WTC11 (cell line): ENCODE results near the gene ATPAF2. TPM values are rescaled to one million over a fixed set of nuclear protein-coding genes. Genes with fewer than 3 reads are reported as not detected.

Source experiments
- ATAC-seq: fragments of 200-7000 bp; cut with Tn5 transposase; 2 replicates; pipeline ENCODE4 v1.10.0; 2021; ENCODE audit warnings: mild to moderate bottlenecking, moderate library complexity
- CTCF ChIA-PET: fragments of 300-600 bp; sonication (Branson Sonifier 250); formaldehyde crosslinking; loops from one replicate; lab custom pipeline; 2021; ENCODE audit warnings: antibody characterized with exemption; lab: Charles Lee
- POLR2A ChIA-PET: fragments of 350-600 bp; sonication (Branson Sonifier 250); formaldehyde crosslinking; loops from one replicate; lab custom pipeline; 2021; ENCODE audit warnings: antibody characterized with exemption; lab: Charles Lee
- DNase-seq: peaks from one replicate; pipeline ENCODE4 v3.0.0; 2021; ENCODE audit warnings: low spot score
- H3K27ac Mint-ChIP-seq: 2 replicates; pipeline ENCODE4 v1.8.0; 2021; ENCODE audit warnings: mixed read lengths
- H3K27me3 Mint-ChIP-seq: 2 replicates; pipeline ENCODE4 v1.8.0; 2021; ENCODE audit warnings: low read depth, mild to moderate bottlenecking, moderate library complexity, mixed read lengths
- H3K36me3 Mint-ChIP-seq: 2 replicates; pipeline ENCODE4 v1.8.0; 2021; ENCODE audit warnings: mixed read lengths
- H3K4me1 Mint-ChIP-seq: 2 replicates; pipeline ENCODE4 v1.8.0; 2022; ENCODE audit warnings: mixed read lengths
- H3K4me3 Mint-ChIP-seq: 2 replicates; pipeline ENCODE4 v1.8.0; 2021; ENCODE audit warnings: mild to moderate bottlenecking, moderate library complexity, mixed read lengths
- H3K9me3 Mint-ChIP-seq: 2 replicates; pipeline ENCODE4 v1.8.0; 2021; ENCODE audit warnings: mixed read lengths
- ESRRA ChIP-seq: sonication (generic); formaldehyde crosslinking; IDR thresholded peaks from 2 replicates; pipeline ENCODE4 v1.8.1; 2022; ENCODE audit warnings: mild to moderate bottlenecking, missing genetic modification reagents, borderline replicate concordance
- NFATC4 ChIP-seq: fragments of 250-450 bp; sonication (Bioruptor Pico); IDR thresholded peaks from 2 replicates; pipeline ENCODE4 v1.9.0; 2021; ENCODE audit warnings: mild to moderate bottlenecking
- NFYB ChIP-seq: sonication (generic); formaldehyde crosslinking; conservative IDR thresholded peaks from 2 replicates; pipeline ENCODE4 v1.8.0; 2022; ENCODE audit warnings: low read depth, missing genetic modification reagents
- NR2C2 ChIP-seq: sonication (generic); formaldehyde crosslinking; IDR thresholded peaks from 2 replicates; pipeline ENCODE4 v1.8.0; 2022; ENCODE audit warnings: mild to moderate bottlenecking, missing genetic modification reagents
- RELA ChIP-seq: sonication (generic); formaldehyde crosslinking; IDR thresholded peaks from 2 replicates; pipeline ENCODE4 v1.8.1; 2022; ENCODE audit warnings: missing genetic modification reagents, mild to moderate bottlenecking, borderline replicate concordance
- RORB ChIP-seq: fragments of 250-450 bp; sonication (Bioruptor Pico); IDR thresholded peaks from 2 replicates; pipeline ENCODE4 v1.9.0; 2021; ENCODE audit warnings: mild to moderate bottlenecking
- SMAD4 ChIP-seq: sonication (generic); formaldehyde crosslinking; IDR thresholded peaks from 2 replicates; pipeline ENCODE4 v1.8.0; 2022; ENCODE audit warnings: mild to moderate bottlenecking, missing genetic modification reagents
- SP1 ChIP-seq: sonication (generic); formaldehyde crosslinking; conservative IDR thresholded peaks from 2 replicates; pipeline ENCODE4 v1.8.1; 2022; ENCODE audit warnings: missing genetic modification reagents
- TCF7 ChIP-seq: sonication (generic); formaldehyde crosslinking; IDR thresholded peaks from 2 replicates; pipeline ENCODE4 v1.8.0; 2022; ENCODE audit warnings: mild to moderate bottlenecking, low read depth, missing genetic modification reagents, moderate library complexity
- TEAD4 ChIP-seq: sonication (generic); formaldehyde crosslinking; IDR thresholded peaks from 2 replicates; pipeline ENCODE4 v1.8.0; 2022; ENCODE audit warnings: mild to moderate bottlenecking, missing genetic modification reagents
- ZBTB21 ChIP-seq: sonication (generic); formaldehyde crosslinking; IDR thresholded peaks from 2 replicates; pipeline ENCODE4 v1.8.1; 2023; ENCODE audit warnings: mild to moderate bottlenecking, missing genetic modification reagents, borderline replicate concordance
- ZNF263 ChIP-seq: sonication (generic); formaldehyde crosslinking; IDR thresholded peaks from 2 replicates; pipeline ENCODE4 v1.8.1; 2022; ENCODE audit warnings: low read depth, mild to moderate bottlenecking, moderate library complexity, missing genetic modification reagents
- ZNF317 ChIP-seq: sonication (generic); formaldehyde crosslinking; IDR thresholded peaks from 2 replicates; pipeline ENCODE4 v1.8.1; 2023; ENCODE audit warnings: low read depth, mild to moderate bottlenecking, moderate library complexity, missing genetic modification reagents, borderline replicate concordance
- total RNA-seq: library from RNA; stranded (reverse); gene quantifications from 3 replicates; pipeline ENCODE4 v1.2.3, GENCODE V29; 2021
- TF ChIP-seq, protein P1 (sequence below): fragments of 250-450 bp; sonication (Bioruptor Pico); IDR thresholded peaks from 2 replicates; pipeline ENCODE4 v1.9.0; 2021; ENCODE audit warnings: mild to moderate bottlenecking
- TF ChIP-seq, protein P2 (sequence below): sonication (generic); formaldehyde crosslinking; IDR thresholded peaks from 2 replicates; pipeline ENCODE4 v1.8.1; 2023; ENCODE audit warnings: mild to moderate bottlenecking, missing genetic modification reagents
- TF ChIP-seq, protein P3 (sequence below): sonication (generic); formaldehyde crosslinking; IDR thresholded peaks from 2 replicates; pipeline ENCODE4 v1.8.1; 2023; ENCODE audit warnings: mild to moderate bottlenecking, missing genetic modification reagents
- TF ChIP-seq, protein P4 (sequence below): sonication (generic); formaldehyde crosslinking; IDR thresholded peaks from 2 replicates; pipeline ENCODE4 v1.8.0; 2022; ENCODE audit warnings: mild to moderate bottlenecking, missing genetic modification reagents
- TF ChIP-seq, protein P5 (sequence below): sonication (generic); formaldehyde crosslinking; conservative IDR thresholded peaks from 2 replicates; pipeline ENCODE4 v1.8.1; 2023; ENCODE audit warnings: mild to moderate bottlenecking, low read depth, missing genetic modification reagents, moderate library complexity
- TF ChIP-seq, protein P6 (sequence below): sonication (generic); formaldehyde crosslinking; conservative IDR thresholded peaks from 2 replicates; pipeline ENCODE4 v1.8.1; 2022; ENCODE audit warnings: mild to moderate bottlenecking, missing genetic modification reagents
- TF ChIP-seq, protein P7 (sequence below): sonication (generic); formaldehyde crosslinking; IDR thresholded peaks from 2 replicates; pipeline ENCODE4 v1.8.1; 2023; ENCODE audit warnings: mild to moderate bottlenecking, missing genetic modification reagents, borderline replicate concordance
- TF ChIP-seq, protein P8 (sequence below): sonication (generic); formaldehyde crosslinking; IDR thresholded peaks from 2 replicates; pipeline ENCODE4 v1.8.1; 2022; ENCODE audit warnings: mild to moderate bottlenecking, moderate library complexity, missing genetic modification reagents

The ATPAF2 gene
- total RNA-seq, 1 experiment from 2014 or later, result 33.5 TPM

DNA sequence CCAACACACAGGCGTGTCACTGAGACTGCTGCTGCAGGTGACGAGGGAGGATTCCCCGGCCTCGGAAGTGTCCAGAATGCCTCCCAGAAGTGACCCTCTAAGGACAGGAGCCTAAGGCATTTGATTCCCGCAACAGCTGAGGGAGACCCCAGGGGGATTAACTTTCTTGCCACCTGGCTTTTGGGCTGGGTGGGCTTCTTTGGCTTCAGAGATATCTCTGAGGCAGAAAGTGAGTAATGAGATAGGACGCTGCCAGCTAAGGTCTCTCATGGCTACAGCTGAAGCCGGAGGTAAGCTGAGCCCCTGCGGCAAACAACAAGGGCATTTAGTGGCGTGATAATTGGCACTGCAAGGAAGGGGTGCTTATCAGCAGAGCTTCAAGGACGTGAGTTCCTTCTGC lies 49.4 kb downstream of the ATPAF2 start:
- POLR2A ChIA-PET, result no interaction called here
- H3K36me3 Mint-ChIP-seq, result no peaks in the 10 kb centered on the region
- no peak overlapping the region for H3K27ac Mint-ChIP-seq
- DNase-seq, result no peak
- ATAC-seq, result no peak
- H3K9me3 Mint-ChIP-seq, result no peaks in the 10 kb centered on the region
- TF ChIP-seq, protein P1, sequence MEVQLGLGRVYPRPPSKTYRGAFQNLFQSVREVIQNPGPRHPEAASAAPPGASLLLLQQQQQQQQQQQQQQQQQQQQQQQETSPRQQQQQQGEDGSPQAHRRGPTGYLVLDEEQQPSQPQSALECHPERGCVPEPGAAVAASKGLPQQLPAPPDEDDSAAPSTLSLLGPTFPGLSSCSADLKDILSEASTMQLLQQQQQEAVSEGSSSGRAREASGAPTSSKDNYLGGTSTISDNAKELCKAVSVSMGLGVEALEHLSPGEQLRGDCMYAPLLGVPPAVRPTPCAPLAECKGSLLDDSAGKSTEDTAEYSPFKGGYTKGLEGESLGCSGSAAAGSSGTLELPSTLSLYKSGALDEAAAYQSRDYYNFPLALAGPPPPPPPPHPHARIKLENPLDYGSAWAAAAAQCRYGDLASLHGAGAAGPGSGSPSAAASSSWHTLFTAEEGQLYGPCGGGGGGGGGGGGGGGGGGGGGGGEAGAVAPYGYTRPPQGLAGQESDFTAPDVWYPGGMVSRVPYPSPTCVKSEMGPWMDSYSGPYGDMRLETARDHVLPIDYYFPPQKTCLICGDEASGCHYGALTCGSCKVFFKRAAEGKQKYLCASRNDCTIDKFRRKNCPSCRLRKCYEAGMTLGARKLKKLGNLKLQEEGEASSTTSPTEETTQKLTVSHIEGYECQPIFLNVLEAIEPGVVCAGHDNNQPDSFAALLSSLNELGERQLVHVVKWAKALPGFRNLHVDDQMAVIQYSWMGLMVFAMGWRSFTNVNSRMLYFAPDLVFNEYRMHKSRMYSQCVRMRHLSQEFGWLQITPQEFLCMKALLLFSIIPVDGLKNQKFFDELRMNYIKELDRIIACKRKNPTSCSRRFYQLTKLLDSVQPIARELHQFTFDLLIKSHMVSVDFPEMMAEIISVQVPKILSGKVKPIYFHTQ (CRISPR knock-in tag), result no peak
- no peak for TF ChIP-seq ZBTB21 (CRISPR knock-in tag)
- no peak for TF ChIP-seq SMAD4
- TF ChIP-seq ESRRA (CRISPR knock-in tag), result no peak
- no peak for TF ChIP-seq RORB (CRISPR knock-in tag)
- TF ChIP-seq NFYB (CRISPR knock-in tag), result no peak
- no peak for TF ChIP-seq NFATC4
- TF ChIP-seq TCF7, result no peak
- TF ChIP-seq ZNF317, result no peak
- TF ChIP-seq, protein P2, sequence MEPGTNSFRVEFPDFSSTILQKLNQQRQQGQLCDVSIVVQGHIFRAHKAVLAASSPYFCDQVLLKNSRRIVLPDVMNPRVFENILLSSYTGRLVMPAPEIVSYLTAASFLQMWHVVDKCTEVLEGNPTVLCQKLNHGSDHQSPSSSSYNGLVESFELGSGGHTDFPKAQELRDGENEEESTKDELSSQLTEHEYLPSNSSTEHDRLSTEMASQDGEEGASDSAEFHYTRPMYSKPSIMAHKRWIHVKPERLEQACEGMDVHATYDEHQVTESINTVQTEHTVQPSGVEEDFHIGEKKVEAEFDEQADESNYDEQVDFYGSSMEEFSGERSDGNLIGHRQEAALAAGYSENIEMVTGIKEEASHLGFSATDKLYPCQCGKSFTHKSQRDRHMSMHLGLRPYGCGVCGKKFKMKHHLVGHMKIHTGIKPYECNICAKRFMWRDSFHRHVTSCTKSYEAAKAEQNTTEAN (CRISPR knock-in tag), result no peak
- no peak for TF ChIP-seq ZNF263
- TF ChIP-seq, protein P3, sequence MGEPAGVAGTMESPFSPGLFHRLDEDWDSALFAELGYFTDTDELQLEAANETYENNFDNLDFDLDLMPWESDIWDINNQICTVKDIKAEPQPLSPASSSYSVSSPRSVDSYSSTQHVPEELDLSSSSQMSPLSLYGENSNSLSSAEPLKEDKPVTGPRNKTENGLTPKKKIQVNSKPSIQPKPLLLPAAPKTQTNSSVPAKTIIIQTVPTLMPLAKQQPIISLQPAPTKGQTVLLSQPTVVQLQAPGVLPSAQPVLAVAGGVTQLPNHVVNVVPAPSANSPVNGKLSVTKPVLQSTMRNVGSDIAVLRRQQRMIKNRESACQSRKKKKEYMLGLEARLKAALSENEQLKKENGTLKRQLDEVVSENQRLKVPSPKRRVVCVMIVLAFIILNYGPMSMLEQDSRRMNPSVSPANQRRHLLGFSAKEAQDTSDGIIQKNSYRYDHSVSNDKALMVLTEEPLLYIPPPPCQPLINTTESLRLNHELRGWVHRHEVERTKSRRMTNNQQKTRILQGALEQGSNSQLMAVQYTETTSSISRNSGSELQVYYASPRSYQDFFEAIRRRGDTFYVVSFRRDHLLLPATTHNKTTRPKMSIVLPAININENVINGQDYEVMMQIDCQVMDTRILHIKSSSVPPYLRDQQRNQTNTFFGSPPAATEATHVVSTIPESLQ (CRISPR knock-in tag), result no peak
- no peak for TF ChIP-seq TEAD4
- TF ChIP-seq RELA, result no peak
- TF ChIP-seq, all 79 proteins: peak for 0
- no peaks in the 10 kb centered on the region for H3K4me1 Mint-ChIP-seq
- CTCF ChIA-PET, result interaction anchor here (1.0 kb wide), 1 partner anchor 15 kb away, joined by 3 read pairs; no protein-coding TSS in a partner anchor
- no peak overlapping the region for H3K4me3 Mint-ChIP-seq
- H3K27me3 Mint-ChIP-seq, result no peaks in the 10 kb centered on the region

DNA sequence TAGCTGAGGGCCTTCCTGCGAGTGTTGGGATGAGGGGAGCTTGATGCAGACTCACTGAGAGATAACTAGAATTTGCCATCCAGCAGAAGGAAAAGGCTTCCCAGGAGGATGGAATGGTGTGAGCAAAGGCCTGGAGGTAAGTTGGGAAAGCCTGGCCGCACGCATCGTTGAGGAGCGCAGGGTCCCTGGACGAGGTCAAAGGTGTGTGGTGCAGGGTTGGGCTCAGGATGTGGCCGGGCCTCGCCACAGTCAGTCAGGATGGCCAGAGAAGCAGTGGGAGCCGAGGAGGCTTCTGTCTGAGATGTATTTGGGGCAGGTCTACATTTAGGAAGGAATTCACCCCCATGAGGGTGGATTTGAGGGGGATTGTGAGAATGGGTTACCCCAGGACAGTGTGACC lies 49.9 kb downstream of the ATPAF2 start:
- no peak overlapping the region for H3K4me3 Mint-ChIP-seq
- DNase-seq (no peak), ATAC-seq (no peak)
- POLR2A ChIA-PET, result no interaction called here
- H3K4me1 Mint-ChIP-seq, result no peaks in the 10 kb centered on the region
- no peaks in the 10 kb centered on the region for H3K9me3 Mint-ChIP-seq
- H3K27ac Mint-ChIP-seq, result no peak overlapping the region
- no peaks in the 10 kb centered on the region for H3K27me3 Mint-ChIP-seq
- CTCF ChIA-PET, result interaction anchor here (1.0 kb wide), 1 partner anchor 15 kb away, joined by 3 read pairs; no protein-coding TSS in a partner anchor
- no peaks in the 10 kb centered on the region for H3K36me3 Mint-ChIP-seq
- TF ChIP-seq NFATC4 (no peak), ZNF263 (no peak), NR2C2 (CRISPR knock-in tag) (no peak), SP1 (no peak)
- TF ChIP-seq, protein P4, sequence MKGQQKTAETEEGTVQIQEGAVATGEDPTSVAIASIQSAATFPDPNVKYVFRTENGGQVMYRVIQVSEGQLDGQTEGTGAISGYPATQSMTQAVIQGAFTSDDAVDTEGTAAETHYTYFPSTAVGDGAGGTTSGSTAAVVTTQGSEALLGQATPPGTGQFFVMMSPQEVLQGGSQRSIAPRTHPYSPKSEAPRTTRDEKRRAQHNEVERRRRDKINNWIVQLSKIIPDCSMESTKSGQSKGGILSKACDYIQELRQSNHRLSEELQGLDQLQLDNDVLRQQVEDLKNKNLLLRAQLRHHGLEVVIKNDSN (CRISPR knock-in tag), result no peak
- TF ChIP-seq, protein P5, sequence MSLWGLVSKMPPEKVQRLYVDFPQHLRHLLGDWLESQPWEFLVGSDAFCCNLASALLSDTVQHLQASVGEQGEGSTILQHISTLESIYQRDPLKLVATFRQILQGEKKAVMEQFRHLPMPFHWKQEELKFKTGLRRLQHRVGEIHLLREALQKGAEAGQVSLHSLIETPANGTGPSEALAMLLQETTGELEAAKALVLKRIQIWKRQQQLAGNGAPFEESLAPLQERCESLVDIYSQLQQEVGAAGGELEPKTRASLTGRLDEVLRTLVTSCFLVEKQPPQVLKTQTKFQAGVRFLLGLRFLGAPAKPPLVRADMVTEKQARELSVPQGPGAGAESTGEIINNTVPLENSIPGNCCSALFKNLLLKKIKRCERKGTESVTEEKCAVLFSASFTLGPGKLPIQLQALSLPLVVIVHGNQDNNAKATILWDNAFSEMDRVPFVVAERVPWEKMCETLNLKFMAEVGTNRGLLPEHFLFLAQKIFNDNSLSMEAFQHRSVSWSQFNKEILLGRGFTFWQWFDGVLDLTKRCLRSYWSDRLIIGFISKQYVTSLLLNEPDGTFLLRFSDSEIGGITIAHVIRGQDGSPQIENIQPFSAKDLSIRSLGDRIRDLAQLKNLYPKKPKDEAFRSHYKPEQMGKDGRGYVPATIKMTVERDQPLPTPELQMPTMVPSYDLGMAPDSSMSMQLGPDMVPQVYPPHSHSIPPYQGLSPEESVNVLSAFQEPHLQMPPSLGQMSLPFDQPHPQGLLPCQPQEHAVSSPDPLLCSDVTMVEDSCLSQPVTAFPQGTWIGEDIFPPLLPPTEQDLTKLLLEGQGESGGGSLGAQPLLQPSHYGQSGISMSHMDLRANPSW (CRISPR knock-in tag), result no peak
- TF ChIP-seq, protein P6, sequence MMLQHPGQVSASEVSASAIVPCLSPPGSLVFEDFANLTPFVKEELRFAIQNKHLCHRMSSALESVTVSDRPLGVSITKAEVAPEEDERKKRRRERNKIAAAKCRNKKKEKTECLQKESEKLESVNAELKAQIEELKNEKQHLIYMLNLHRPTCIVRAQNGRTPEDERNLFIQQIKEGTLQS (CRISPR knock-in tag), result no peak
- TF ChIP-seq, protein P7, sequence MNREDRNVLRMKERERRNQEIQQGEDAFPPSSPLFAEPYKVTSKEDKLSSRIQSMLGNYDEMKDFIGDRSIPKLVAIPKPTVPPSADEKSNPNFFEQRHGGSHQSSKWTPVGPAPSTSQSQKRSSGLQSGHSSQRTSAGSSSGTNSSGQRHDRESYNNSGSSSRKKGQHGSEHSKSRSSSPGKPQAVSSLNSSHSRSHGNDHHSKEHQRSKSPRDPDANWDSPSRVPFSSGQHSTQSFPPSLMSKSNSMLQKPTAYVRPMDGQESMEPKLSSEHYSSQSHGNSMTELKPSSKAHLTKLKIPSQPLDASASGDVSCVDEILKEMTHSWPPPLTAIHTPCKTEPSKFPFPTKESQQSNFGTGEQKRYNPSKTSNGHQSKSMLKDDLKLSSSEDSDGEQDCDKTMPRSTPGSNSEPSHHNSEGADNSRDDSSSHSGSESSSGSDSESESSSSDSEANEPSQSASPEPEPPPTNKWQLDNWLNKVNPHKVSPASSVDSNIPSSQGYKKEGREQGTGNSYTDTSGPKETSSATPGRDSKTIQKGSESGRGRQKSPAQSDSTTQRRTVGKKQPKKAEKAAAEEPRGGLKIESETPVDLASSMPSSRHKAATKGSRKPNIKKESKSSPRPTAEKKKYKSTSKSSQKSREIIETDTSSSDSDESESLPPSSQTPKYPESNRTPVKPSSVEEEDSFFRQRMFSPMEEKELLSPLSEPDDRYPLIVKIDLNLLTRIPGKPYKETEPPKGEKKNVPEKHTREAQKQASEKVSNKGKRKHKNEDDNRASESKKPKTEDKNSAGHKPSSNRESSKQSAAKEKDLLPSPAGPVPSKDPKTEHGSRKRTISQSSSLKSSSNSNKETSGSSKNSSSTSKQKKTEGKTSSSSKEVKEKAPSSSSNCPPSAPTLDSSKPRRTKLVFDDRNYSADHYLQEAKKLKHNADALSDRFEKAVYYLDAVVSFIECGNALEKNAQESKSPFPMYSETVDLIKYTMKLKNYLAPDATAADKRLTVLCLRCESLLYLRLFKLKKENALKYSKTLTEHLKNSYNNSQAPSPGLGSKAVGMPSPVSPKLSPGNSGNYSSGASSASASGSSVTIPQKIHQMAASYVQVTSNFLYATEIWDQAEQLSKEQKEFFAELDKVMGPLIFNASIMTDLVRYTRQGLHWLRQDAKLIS (CRISPR knock-in tag), result no peak
- TF ChIP-seq, protein P8, sequence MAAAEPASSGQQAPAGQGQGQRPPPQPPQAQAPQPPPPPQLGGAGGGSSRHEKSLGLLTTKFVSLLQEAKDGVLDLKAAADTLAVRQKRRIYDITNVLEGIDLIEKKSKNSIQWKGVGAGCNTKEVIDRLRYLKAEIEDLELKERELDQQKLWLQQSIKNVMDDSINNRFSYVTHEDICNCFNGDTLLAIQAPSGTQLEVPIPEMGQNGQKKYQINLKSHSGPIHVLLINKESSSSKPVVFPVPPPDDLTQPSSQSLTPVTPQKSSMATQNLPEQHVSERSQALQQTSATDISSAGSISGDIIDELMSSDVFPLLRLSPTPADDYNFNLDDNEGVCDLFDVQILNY (CRISPR knock-in tag), result no peak
